Mucosa of stomach (tissue), 1 donor: ENCODE results near the gene TPCN1.
"Not testable (repeated sequence)": the region's sequence is repeated elsewhere in the genome, so short reads cannot be mapped to it uniquely, and the experiment has no call there.

Source experiments
- H3K27me3 ChIP-seq: one replicate; pipeline ENCODE4 v1.7.0; 2013; ENCODE audit warnings: mild to moderate bottlenecking, low read length; ENCODE audit not compliant: control insufficient read depth, insufficient read depth
- H3K36me3 ChIP-seq: one replicate; pipeline ENCODE4 v1.7.0; 2013; ENCODE audit warnings: low read length; ENCODE audit not compliant: control insufficient read depth, insufficient read depth
- H3K4me1 ChIP-seq: one replicate; pipeline ENCODE4 v1.7.0; 2013; ENCODE audit warnings: mild to moderate bottlenecking, low read length; ENCODE audit not compliant: control insufficient read depth, insufficient read depth
- H3K4me3 ChIP-seq: one replicate; pipeline ENCODE4 v1.7.0; 2013; ENCODE audit warnings: low read length
- H3K9ac ChIP-seq: one replicate; pipeline ENCODE4 v1.7.0; 2013; ENCODE audit warnings: mild to moderate bottlenecking, low read length, moderate library complexity
- H3K9me3 ChIP-seq: one replicate; pipeline ENCODE4 v1.7.0; 2013; ENCODE audit warnings: mild to moderate bottlenecking, low read length, moderate library complexity; ENCODE audit not compliant: control insufficient read depth
- donor health status: Pancreatic carcinoma.

Gene TPCN1

DNA sequence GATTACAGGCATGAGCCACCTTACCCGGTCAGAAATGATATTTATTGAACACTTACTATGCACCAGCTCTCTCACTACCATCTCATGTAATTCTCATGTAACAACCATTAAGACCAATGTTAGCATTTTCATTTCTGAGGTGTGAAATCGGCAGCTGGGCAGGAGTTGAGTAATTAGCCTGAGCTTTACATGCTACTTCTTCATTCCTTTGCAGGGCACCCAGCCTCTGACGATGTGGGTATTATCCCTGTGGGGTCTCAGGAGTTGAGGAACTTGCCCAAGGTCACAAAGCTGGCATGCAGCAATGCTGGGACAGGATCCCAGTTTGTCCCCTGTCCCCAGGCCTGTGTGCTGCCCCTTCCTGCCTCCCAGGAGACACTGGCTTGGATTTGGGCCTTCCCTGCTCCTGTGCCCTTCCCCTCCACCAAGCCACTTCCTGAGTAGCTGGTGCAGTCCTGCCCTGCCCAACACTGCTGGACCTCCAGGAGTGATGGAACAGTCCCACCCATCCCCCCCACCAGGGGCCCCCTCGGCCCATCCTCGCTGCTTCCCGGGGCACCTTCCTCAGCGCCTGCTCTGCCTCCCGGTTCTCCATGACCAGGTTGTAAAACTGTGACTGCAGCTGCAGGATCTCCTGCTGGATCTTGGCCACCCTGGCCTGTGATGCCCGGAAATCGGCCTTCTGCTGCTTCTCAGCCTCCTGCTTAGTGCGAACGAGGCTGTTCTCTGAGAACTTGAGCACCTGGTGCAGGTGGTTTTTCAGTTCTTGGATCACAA is 21.1 kb upstream of the TPCN1 start:
- Histone ChIP-seq H3K36me3 (no peaks in the 10 kb centered on the region), H3K4me3 (no peak overlapping the region), H3K4me1 (no peaks in the 10 kb centered on the region), H3K27me3 (no peaks in the 10 kb centered on the region), H3K9ac (no peak overlapping the region), H3K9me3 (no peaks in the 10 kb centered on the region)

DNA sequence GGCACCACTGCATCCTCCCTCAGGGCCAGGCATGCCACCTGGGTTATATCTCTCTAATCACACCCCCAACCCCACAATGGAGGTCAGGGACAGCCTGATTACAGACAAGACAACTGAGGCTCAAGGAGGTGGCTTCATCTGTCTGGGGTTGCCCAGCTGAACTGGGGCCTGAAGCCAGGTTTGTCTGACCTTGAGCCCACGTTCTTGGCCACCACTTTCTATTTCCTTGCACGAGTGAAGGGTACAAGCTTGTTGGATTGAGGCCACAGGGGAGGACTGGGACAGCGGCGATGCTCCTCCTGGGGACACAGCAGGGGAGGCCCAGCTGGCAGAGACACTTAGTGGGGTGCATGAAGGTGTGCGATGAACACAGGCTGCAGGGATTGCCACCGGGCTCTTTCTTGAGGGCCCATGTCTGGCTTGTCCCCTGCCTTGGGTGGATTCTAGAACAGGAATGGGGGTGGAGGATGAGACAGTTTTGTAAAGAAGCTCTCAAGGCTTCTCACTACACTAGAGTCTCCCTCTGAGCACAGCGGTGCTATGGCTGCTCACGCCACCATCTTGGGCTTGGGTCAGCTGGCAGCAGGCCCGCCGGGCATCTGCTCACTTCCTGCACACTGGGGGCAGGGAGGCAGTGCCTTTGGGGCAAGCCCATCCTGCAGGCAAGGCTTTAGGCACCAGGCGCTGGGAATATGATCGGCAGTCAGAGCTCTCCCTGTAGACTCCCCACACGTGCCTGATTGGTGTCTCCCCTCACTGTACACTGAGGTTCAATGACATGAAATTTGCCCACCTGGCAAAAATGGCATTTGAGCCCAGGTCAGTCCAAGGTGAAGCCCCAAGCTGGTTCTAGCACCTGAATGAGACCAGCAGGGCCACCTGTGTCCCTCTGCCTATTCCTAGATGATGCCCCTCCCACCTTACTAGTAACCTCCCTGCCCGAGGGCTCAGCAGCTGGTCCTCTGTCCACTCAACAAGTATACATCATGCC is 19.8 kb upstream of the TPCN1 start:
- Histone ChIP-seq H3K4me3 (no peak overlapping the region), H3K4me1 (no peaks in the 10 kb centered on the region), H3K9ac (no peak overlapping the region), H3K36me3 (no peaks in the 10 kb centered on the region), H3K9me3 (no peaks in the 10 kb centered on the region), H3K27me3 (no peaks in the 10 kb centered on the region)

DNA sequence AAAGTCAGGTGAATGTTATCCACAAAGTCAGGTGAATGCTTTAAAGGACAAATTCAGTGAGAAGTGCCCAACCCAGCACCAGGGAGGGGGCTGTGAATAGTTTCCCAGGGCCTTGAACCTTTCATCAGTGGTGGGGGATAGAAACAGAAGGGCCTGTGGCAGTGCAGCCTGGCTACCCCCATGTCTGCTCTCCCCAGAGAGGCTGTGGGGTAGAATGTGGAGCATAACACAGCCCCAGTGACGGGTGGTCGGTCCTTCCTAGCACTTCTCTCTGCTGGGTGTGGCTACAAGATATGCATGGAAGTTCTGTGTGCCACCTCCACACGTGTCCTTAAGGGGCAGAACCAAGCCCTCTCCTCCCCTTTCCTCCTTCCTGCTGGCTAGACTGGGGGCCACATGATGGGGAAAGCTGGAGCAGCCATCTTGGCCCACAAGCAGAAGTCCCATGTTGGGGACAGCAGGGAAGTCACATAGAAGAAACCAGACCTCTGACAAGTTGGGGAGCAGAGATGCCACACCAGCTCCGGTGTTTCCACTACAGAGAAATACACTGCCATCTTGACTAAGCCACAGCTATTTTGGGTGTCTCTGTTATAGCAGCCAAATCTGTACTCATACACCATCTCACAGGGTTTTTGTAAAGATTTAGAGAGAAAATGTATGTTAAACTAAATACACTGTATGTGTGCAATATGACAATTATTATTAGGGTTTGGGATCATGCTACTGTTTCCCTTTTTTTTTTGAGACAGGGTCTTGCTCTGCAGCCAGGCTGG is 18.8 kb upstream of the TPCN1 start:
- no peaks in the 10 kb centered on the region for H3K9me3 ChIP-seq
- H3K36me3 ChIP-seq, result no peaks in the 10 kb centered on the region
- H3K27me3 ChIP-seq, result no peaks in the 10 kb centered on the region
- H3K9ac ChIP-seq, result no peak overlapping the region
- H3K4me1 ChIP-seq, result no peaks in the 10 kb centered on the region
- H3K4me3 ChIP-seq, result no peak overlapping the region

DNA sequence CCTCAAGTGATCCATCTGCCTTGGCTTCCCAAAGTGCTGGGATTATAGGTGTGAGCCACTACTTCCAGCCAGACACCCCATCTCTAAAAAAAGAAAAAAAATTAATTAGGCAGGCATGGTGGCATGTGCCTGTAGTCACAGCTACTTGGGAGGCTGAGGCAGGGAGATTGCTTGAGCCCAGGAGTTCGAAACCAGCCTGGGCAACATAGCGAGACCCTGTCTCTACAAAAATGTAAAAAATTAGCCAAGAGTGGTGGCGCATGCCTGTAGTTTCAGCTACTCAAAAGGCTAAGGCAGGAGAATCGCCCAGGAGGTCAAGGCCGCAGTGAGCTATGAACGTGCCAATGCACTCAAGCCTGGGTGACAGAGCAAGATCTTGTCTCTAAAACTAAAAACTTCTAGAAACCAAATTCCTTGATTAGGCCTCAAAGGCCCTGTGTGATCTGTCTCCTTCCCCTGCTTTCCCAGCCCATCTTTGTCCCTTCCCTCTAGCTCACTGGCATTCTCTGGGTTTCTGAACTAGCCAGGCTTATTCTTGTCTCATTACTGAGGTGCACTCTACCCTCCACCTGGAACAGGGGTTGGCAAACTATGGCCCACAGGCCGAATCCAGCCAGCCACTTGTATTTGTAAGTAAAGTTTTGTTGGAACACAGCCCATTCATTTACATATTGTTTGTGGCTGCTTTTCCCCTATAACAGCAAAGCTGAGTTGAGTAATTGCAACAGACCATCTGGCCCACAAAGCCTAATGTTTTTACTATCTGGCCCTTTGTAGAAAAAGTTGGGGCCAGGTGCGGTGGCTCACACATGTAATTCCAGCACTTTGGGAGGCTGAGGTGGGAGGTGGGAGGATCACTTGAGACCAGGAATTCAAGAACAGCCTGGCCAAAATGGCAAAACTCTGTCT is 17.2 kb upstream of the TPCN1 start:
- no peaks in the 10 kb centered on the region for H3K36me3 ChIP-seq
- H3K4me1 ChIP-seq, result no peaks in the 10 kb centered on the region
- no peaks in the 10 kb centered on the region for H3K9me3 ChIP-seq
- no peak overlapping the region for H3K4me3 ChIP-seq
- no peaks in the 10 kb centered on the region for H3K27me3 ChIP-seq
- H3K9ac ChIP-seq, result no peak overlapping the region

DNA sequence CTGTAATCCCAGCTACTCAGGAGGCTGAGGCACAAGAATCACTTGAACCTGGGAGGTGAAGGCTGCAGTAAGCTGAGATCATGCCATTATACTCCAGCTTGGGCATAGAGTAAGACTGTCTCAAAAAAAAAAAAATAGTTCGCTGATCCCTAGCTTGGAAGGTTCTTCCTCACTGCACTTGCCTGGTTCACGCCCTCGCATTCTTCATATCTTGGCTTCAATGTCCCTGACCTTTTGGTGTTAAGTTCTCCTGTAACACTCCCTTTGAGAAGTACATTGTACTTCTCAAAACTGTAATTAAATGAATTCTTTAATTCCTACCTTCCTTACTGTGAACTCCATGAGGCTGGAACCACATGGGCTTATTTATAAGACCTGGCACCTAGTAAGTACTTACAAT is 16.5 kb upstream of the TPCN1 start:
- no peak overlapping the region for H3K4me3 ChIP-seq

DNA sequence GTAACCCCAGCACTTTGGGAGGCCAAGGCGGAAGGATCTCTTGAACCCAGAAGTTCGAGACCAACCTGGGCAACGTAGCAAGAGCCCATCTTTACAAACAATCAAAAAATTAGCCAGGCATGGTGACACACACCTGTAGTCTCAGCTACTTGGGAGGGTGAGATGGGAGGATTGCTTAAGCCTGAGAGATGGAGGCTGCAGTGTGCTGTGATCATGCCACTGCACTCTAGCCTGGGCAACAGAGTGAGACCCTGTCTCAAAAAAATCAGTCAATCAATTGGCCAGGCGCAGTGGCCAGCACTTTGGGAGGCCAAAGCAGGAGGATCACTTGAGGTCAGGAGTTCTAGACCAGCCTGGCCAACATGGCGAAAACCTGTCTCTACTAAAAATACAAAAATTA is 14.5 kb upstream of the TPCN1 start:
- H3K9me3 ChIP-seq, H3K27me3 ChIP-seq, H3K4me3 ChIP-seq, H3K9ac ChIP-seq, H3K36me3 ChIP-seq, H3K4me1 ChIP-seq: not testable (repeated sequence)

More for the DNA sequence above, 16.5 kb upstream of the TPCN1 start:
- Histone ChIP-seq H3K27me3 (no peaks in the 10 kb centered on the region), H3K9me3 (no peaks in the 10 kb centered on the region), H3K36me3 (no peaks in the 10 kb centered on the region), H3K9ac (no peak overlapping the region), H3K4me1 (no peaks in the 10 kb centered on the region)

DNA sequence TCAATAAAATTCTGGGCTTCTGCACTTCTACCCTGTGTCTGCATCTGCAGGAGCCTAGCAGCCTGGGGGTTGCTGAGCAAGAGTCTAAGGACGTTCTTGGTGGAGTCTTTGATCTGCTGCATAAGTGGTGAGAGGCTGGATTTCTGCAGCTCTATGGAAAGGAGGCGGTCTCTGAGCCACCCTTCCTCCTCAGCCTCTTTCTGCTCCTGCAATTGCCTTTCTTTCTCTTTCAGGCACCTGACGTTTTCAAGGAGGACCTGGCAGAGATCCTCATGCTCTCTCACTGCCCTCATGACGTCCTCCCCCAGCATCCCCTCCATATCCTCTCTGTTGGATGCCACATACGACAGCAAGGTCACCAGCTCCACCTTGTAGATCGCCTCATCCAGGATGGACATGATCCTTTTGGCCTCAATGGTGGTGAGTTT is 13.6 kb upstream of the TPCN1 start:
- H3K9ac ChIP-seq, result no peak overlapping the region
- no peak overlapping the region for H3K4me3 ChIP-seq
- no peaks in the 10 kb centered on the region for H3K9me3 ChIP-seq
- H3K27me3 ChIP-seq, result no peaks in the 10 kb centered on the region
- H3K36me3 ChIP-seq, result no peaks in the 10 kb centered on the region
- no peaks in the 10 kb centered on the region for H3K4me1 ChIP-seq

DNA sequence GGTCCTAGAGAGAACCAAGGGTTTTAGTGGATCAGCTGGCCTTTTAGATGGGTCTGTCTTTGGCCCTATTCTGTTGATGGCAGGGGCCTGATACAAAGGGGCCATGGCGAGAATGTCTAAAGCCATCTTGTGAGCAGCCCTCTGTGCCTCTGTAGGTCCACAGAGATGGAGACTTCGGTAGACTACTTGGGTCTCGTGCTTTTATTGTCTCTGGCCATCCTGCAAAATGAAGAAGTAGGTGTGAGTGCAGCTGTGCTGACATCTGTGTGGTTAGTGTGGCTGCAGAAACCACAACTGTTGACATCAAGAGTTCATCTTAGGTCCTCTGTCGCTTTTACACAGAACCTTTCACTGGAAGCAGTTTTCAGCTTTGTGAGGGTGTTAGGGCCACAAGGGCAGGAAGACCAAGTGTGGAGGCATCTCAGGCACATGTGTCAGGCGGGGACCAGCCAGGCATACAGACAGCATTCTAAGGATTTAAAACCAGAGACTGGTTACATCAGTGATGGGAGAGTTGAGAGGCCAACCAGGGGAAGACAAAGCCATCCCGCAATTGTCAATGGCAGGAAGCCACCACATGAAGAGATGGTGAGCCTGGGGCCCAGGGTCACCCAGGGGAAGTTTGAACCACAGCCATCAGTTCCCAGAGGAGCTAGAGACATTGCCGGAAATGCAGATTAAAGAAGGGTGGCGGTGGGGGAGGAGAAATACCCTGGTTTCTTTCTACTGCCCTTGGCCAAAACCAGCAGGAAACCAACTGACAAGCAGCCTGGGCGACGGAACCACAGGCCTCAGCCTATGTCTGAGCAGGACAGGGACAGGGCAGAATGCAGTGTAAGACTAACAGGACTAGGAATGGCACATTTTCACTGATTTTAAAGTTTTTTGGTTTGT is 13.0 kb upstream of the TPCN1 start:
- Histone ChIP-seq H3K4me3 (no peak overlapping the region), H3K9ac (no peak overlapping the region), H3K4me1 (no peaks in the 10 kb centered on the region), H3K36me3 (no peaks in the 10 kb centered on the region), H3K27me3 (no peaks in the 10 kb centered on the region), H3K9me3 (no peaks in the 10 kb centered on the region)

DNA sequence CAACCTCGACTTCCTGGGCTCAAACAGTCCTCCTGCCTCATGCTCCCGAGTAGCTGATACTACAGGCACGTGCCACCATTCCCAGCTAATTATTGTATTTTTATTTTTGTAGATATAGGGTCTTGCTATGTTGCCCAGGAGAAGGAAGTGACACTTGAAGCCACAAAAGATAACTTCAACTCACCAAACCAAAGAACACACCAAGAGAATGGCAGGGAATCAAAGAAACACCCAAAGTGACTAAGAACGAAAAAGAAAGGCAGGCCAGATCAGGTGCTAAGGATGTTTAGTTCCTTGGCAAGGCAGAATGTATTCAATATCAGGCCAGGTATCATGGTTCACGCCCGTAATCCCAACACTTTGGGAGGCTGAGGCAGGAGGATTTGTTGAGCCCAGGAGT is 10.1 kb upstream of the TPCN1 start:
- no peaks in the 10 kb centered on the region for H3K4me1 ChIP-seq
- H3K36me3 ChIP-seq, result no peaks in the 10 kb centered on the region
- H3K4me3 ChIP-seq, result no peak overlapping the region

DNA sequence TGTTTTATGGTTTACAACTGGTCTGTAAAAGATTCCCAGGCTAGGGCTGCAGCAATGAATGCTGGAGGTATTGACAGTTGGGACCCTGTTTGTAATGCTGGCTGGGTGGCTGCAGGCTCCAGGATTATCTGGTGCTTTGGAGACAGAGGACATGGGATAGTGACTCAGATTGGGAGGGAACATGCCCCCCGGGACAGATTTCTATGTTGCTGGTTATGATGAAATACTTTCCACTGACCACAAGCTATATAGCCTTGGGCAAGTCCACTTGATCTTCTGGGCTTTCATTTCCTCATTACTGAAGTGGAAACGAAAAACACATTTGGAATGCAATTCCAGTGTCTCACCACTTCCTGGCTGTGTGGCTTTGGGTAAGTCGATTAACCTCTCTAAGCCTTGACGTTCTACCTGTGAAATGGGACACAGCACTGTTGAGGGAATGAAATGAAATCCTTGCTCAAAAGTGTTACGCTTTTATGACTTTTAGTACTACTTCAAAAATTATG is 6.3 kb upstream of the TPCN1 start:
- Histone ChIP-seq H3K27me3 (no peaks in the 10 kb centered on the region), H3K4me3 (no peak overlapping the region), H3K9me3 (no peaks in the 10 kb centered on the region), H3K4me1 (no peaks in the 10 kb centered on the region), H3K9ac (no peak overlapping the region), H3K36me3 (no peaks in the 10 kb centered on the region)

More for the DNA sequence above, 10.1 kb upstream of the TPCN1 start:
- no peaks in the 10 kb centered on the region for H3K9me3 ChIP-seq
- no peaks in the 10 kb centered on the region for H3K27me3 ChIP-seq
- no peak overlapping the region for H3K9ac ChIP-seq
